Medulla oblongata (tissue), 1 donor: Measurements from ENCODE around the gene R3HDM1.
A peak's percentile ranks its signal among the peaks of the same experiment; 100 is the strongest.
"Not testable (repeated sequence)": the region's sequence is repeated elsewhere in the genome, so short reads cannot be mapped to it uniquely, and the experiment has no call there.

Experiments
- DNase-seq: peaks from one replicate; pipeline ENCODE4 v3.0.0-alpha.2; 2015; ENCODE audit errors: extremely low spot score

The R3HDM1 gene

GRCh38 chr2:135709992-135710391, 178.7 kb downstream of the R3HDM1 start:
- peak; percentile 79 for DNase-seq

GRCh38 chr2:135715086-135715485, 183.8 kb downstream of the R3HDM1 start:
- not testable (repeated sequence) for DNase-seq

GRCh38 chr2:135728064-135728743, 196.9 kb downstream of the R3HDM1 start:
- no peak for DNase-seq

- no peak for DNase-seq
Measured at GRCh38 chr2:135732561-135732960, 201.3 kb downstream of the R3HDM1 start.

- no peak for DNase-seq
Measured at GRCh38 chr2:135733045-135733444, 201.8 kb downstream of the R3HDM1 start.

- DNase-seq = no peak
Measured at GRCh38 chr2:135736546-135736945, 205.3 kb downstream of the R3HDM1 start.

- no peak for DNase-seq
Measured at GRCh38 chr2:135740206-135740605, 208.9 kb downstream of the R3HDM1 start.

- DNase-seq = no peak
Measured at GRCh38 chr2:135741043-135741394, 209.7 kb downstream of the R3HDM1 start.

GRCh38 chr2:135741395-135742324, 210.4 kb downstream of the R3HDM1 start, which contains the start of gene UBXN4:
TSS of gene UBXN4 (plus strand) at chr2:135741855. CDS start at chr2:135741930, 75 bp downstream.
- DNase-seq = peak; percentile 99

GRCh38 chr2:135742325-135742757, 211.1 kb downstream of the R3HDM1 start:
- DNase-seq = peak; percentile 68

GRCh38 chr2:135743860-135744259, 212.6 kb downstream of the R3HDM1 start:
- no peak for DNase-seq

GRCh38 chr2:135744760-135745314, 213.6 kb downstream of the R3HDM1 start:
- DNase-seq = no peak

- DNase-seq = no peak
Measured at GRCh38 chr2:135745545-135745944, 214.3 kb downstream of the R3HDM1 start.

GRCh38 chr2:135755573-135755972, 224.3 kb downstream of the R3HDM1 start:
- DNase-seq = no peak

- DNase-seq = no peak
Measured at GRCh38 chr2:135756692-135757091, 225.4 kb downstream of the R3HDM1 start.

- DNase-seq = no peak
Measured at GRCh38 chr2:135762022-135762421, 230.7 kb downstream of the R3HDM1 start.

- no peak for DNase-seq
Measured at GRCh38 chr2:135762530-135762929, 231.2 kb downstream of the R3HDM1 start.

- no peak for DNase-seq
Measured at GRCh38 chr2:135768863-135769262, 237.6 kb downstream of the R3HDM1 start.

- no peak for DNase-seq
Measured at GRCh38 chr2:135773319-135773718, 242.0 kb downstream of the R3HDM1 start.

- DNase-seq = no peak
Measured at GRCh38 chr2:135773917-135774316, 242.6 kb downstream of the R3HDM1 start.
